GM18873 (cell line): ENCODE results near the gene STAT3.

Experiments
- ATAC-seq: cut with Tn5 transposase; IDR thresholded peaks from one replicate; pipeline ENCODE4 v1.9.1; 2021; ENCODE audit warnings: mild to moderate bottlenecking, moderate library complexity, moderate number of reproducible peaks; ENCODE audit not compliant: unreplicated experiment, low FRiP score

STAT3 gene

DNA sequence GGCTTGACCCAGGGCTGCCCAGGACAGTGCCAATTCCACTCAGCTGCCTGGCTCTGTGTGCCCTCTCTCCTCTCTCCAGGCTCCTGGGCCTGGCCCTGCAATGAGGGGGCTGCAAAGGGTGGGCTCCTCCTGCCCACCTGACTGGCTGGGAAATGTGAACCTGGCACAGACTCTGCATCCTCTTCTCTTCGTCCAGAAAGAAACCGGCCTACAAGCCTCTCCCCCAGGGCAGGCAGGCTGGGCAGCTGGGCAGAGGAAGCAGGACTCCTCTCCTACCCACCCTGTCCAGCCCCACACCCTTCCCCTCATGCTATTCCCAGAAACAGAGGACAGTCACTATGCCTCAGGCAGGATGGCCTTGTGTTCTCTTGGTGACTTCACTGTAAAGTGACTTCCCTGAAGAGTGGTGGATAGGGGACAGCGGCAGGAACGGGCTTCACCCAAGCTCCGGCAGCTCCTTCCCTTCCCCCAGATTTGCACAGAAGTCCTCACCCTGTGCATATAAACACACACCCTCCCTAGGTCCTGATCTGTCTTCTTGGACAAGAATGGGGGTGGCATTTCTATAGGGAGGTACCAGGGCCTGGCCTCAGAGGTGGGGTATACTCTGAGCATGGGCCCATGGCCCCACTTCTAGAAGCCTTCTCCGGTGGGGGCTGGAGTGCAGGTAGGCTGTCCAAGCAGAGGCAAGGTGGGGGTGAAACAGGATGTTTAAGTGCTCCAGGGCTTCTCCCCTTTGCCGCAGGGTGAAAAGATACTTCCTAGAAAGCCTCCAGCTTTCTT is 104.8 kb downstream of the STAT3 start:
- no peak for ATAC-seq

DNA sequence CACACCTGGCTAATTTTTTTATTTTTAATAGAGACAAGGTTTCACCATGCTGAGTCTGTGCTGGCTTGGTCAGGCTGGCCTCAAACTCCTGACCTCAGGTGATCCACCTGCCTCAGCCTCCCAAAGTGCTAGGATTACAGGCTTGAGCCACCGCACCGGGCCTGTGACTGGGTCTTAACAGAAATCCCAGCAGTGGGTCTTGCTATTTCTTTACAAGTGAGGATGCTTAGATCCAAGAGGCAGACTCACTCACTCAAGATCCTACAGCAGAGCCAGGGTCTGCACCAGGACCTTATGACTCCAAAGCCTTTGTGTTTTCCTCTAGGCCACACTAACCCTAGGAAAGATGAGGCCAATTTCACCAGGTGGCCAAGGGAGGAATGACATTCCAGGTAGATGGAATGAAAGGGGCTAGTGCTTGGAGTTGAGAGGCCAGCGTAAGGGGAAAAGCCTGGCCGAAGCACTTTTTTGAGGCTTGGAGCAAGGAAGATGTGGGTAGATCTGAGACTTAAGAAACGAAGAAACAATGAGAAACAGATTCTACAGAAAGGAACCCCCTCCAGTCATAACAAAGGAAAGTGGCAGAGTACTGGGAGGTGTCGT is 105.7 kb downstream of the STAT3 start:
- no peak for ATAC-seq

DNA sequence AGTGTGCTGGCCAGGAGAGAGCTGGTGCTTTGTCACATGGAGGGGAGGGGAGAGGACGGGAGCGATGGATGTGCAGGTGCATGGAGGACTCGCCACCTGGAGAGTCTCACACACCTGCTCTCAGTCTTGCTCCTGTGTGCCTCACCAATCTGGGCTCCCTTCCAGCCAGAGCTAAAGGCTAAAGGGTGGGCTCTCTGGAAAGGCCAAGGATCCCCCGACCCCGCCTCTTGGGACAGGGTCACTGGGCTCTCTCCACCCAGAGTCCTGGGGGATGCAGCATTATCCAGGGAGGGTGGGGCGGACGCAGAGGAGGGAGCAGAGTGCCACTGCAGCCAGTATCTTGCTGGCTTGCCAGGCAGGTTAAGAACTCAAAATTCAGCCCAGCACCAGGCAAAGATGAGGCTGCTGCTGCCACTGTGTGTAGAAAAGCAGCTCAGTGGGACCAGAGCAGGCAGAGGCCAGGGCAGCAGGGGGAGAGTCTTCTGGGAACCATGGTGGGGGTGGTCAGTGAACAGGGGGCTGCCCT is 106.6 kb downstream of the STAT3 start:
- ATAC-seq = no peak

DNA sequence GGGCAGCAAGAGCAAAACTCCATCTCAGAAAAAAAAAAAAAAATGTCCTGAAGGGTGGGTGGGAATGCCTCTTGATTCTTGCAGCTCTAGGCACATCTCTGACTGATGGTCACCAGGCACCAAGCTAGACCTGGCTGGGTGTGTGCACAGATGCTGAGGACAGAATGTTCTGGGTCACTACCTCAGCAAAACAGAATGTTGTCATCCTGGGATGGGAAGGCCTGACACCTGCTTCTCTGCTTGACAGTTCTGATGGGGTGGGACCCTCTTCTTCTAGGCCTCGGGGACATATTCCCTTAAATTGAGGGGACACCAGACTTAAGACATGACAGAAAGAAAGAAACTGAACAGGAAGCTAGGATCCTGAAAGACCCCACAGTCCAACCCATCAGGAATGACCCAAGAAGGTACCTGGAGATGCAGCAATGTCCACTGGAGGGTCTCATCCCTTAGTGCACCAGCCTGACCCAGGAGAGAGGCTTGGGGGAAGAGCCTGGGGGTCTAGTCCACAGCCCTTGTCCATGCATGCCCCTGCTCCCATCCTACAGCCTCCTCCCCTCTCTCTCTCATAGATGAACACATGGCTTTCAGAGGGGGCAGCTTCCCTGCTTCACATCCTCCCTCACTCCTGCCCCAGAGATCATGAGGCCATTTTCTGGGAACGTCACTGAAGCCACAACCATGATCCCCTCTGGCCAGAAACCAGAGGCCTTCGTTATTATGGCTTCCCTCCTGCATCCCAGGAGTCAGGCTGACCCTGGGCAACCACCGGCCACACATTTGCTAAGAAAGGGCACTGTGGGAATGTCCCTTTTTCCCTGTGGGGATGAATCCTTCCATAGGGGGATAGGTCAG is 108.2 kb downstream of the STAT3 start:
- ATAC-seq = no peak

- ATAC-seq = no peak
Measured at GRCh38 chr17:42277342-42277712, 110.9 kb downstream of the STAT3 start.

DNA sequence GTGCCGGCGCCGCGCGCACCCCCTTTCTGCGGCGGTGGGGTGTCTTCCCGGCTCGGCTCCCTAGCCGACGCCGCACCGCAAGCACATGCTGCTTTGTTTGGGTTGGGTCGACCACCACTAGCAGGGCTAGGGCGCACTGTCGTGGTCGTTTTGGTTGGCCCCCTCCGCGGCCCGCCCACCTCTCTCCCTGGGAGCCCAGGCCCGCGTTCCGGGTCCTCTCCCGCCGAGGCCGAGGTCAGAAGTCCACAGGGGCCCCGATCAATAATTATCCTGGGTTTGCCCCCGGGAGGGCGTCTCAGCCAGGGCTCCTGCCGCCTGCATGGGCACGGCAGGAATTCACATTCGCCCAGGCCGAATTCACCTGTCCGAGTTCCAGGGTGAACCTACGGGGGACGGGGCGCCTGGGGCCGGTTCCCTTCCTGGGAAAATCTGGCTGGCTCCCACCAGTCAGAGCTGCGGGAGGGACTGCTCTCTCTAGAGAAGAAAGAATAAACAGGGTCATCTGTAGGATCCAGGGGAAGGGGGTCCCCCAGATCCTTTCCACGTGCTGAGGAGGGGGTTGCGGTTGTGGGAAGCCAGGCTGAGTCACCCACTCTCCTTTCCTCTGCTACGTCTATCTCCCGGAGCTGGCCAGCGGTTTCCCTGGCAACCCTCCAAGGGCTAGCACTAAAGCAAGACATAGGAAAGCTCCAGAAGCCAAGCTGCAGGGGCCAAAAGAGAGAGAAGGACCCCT is 111.5 kb downstream of the STAT3 start:
- ATAC-seq = no peak

DNA sequence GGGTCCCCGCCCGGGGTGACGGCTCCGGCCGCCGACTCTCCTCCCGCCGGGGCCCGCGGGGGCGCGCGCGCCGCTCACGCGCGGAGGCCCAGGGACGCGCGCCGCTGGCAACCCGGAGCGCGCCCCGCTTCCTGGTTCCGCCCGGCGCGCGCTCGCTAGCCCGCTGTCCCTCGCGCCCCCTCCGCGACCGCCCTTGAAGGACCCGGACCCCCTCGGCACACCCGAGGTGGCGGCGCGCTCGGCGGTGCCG is 112.0 kb downstream of the STAT3 start, which contains the start of gene STAT5B:
STAT5B (minus strand) TSS at position 33 of the 250 bp plus-strand sequence. CDS start 44,264 bp downstream, outside the sequence.
- no peak for ATAC-seq

DNA sequence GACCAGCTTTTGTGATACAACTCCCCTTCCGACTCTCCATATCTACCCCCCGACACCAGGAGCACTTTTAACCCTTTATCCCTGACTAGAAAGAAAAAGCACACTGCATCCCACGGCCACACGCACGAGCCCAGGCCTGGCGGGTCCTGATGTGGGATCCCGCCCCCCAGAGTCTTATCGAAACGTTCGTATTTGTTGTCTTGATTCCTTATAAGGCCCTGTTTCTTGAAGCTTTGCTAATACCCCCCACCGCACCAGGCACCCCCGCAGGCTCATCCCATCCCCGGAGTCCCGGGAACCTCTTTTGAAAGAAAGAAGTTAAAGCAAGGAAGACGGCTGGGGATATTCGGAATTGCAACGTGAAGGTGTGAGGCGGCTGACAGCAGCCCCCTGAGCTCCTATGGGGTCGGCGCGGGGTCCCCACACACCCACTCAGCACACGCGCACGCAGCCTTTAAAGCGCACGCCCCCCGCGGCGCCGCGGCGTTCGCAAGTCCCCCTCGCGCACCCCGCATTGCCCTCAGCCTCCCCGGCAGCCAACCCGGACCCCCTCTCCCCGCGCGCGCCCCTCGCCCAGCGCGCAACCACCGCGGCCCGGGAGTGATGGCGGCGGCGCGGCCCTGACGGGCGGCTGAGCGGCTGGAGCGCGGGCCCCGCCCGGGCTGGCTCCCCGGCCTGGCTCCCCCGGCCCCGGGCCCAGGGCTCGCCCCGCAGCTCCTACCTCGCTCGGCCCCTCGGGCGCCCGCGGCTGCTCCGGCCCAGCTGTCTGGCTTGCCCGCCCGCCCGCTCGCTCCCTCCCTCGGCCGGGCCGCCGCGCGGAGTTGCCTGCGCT is 112.5 kb downstream of the STAT3 start:
- ATAC-seq = no peak

DNA sequence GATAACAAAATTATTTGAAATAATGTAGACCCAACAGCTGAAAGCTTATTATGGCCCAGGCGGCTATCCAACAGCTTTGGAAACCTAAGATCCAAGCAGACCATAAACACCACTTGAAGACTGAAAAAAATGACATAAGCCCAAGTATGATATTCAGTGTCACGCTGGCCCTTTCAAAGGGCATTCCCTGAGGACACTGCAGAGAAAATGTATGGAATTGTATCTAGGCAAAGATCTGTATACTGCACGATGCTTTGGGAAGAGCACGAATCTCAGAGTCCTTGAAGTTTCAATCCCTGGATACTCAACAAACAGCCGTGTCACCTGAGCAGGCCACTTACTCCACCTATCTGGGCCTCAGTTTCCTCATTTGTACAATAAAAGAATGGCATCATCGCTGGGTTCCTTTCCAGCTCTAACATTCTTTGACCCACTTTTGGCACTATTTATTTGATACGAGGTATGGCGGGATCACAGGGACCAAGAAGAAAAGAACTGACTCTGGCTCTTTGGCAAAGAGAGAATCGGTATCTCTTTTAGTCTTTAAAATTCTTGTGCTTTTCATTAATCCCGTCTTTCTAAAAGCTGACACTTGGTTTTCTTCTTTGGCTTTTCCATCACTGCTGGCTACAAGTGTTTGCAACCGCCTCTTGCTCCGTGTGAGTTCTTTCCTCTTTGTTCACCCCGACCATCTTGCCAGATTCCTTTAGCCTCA is 113.3 kb downstream of the STAT3 start:
- no peak for ATAC-seq

DNA sequence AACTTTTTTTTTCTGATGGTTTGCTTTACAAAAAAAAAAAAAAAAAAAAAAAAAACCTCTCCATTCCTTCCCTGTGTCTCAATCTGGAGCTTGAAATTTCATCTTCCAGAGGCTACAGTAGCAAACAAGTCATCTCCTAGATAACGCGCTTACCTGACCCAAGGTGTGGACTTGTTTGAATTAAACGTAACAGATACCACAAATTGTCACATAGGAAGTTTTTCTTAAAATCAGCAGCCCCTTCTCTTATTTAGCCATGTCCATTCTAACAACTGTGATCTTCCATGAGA is 114.0 kb downstream of the STAT3 start:
- no peak for ATAC-seq

- no peak for ATAC-seq
Measured at GRCh38 chr17:42273474-42274252, 114.6 kb downstream of the STAT3 start.

DNA sequence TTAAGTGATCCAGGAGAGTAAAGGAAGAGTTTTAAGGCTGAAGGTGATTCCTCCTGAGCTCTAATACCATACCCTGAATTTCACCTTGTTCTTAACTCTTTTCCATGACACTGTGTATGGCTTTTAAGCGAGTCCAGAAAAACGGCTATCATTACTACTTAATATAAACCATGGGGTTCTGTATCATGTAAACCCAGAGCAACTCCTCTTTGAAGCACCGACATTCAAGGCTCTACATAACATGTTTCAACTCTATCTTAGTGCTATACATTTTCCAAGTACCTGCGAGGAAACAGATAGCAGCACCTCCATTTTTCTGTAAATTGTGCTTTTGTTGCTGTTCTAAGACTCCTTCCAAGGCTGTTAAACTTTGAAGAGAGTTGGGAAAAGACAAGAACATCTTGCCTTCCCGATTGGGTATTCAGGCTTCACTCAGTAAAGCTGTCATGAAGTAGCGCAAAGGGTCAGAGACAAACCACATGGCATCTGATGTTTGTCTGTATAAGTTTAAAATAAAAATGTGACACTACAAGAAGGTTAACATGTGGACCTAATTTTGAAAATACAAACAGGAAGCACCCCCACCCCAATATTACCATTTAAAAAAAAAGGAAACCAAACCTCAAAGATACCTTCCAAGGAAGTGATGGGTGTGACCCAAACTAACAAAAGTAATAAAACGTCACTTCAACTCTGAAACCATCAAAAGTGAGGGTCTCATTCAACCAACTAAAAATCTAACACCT is 115.9 kb downstream of the STAT3 start:
- ATAC-seq = no peak

DNA sequence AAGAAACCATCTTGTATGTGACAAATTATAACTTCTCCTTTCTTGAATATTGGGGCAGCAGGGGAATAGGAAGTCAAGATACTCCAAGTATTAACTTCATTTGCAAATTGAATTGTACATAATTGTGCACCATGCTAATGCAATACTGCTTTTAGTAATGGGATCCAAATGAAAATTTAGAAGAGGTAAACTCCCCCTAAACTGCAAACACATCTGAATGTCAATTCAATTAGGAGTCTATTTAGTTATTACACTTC is 116.5 kb downstream of the STAT3 start:
- ATAC-seq = no peak

- no peak for ATAC-seq
Measured at GRCh38 chr17:42271006-42271778, 117.0 kb downstream of the STAT3 start.

GRCh38 chr17:42270596-42270995 is 117.6 kb downstream of the STAT3 start:
- ATAC-seq = no peak

DNA sequence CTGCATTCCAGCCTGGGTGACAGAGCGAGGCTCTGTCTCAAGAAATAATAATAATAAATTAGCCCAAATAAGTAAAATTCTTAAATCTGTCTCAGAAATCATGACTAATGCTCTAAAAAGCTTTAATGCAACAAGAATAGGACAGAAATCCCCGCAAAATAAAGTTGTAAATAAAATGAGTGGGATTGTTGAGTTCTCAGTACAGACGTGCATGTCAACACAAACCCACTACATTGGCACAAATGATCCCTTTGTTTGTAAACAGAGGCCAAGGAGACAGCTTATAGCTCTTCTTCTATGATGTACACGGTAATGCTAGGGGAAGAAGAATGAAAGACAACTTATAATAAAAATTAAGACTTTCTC is 118.1 kb downstream of the STAT3 start:
- ATAC-seq = no peak

DNA sequence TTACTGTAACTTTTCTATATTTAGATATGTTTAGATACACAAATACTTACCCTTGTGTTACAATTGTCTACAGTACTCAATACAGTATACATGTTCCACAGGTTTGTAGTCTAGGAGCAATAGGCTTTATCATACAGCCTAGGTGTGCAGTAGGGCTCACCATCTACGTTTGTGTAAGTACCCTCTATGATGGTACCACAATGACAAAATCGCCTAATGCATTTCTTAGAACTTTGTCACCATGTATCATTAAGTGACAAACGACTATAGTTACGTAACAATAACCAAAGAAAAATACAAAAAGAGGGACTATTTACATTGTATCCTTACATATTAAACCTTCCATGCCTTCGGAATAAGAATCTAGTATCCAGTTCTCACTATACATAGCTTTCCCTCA is 120.0 kb downstream of the STAT3 start:
- no peak for ATAC-seq
